Muscle of leg (tissue), 11 donors: ENCODE data around the gene CDH26. TPM values are rescaled to one million over a fixed set of nuclear protein-coding genes. Genes with fewer than 3 reads are reported as not detected.

ENCODE experiments used
- DNase-seq: peaks from one replicate; pipeline ENCODE4 v3.0.0; 2013
- H3K27ac ChIP-seq: one replicate; pipeline ENCODE4 v1.5.1; 2013; ENCODE audit warnings: mild to moderate bottlenecking, low read length, control low read depth
- H3K27me3 ChIP-seq: one replicate; pipeline ENCODE4 v1.6.1; 2013; ENCODE audit warnings: low read length; ENCODE audit not compliant: control insufficient read depth, insufficient read depth
- H3K36me3 ChIP-seq: one replicate; pipeline ENCODE4 v1.6.1; 2013; ENCODE audit warnings: low read length; ENCODE audit not compliant: control insufficient read depth, insufficient read depth
- H3K4me1 ChIP-seq: one replicate; pipeline ENCODE4 v1.6.1; 2013; ENCODE audit warnings: low read length; ENCODE audit not compliant: control insufficient read depth, insufficient read depth
- H3K4me3 ChIP-seq: one replicate; pipeline ENCODE4 v1.5.1; 2013; ENCODE audit warnings: low read length, control low read depth
- H3K9me3 ChIP-seq: replicated peaks from 2 replicates; pipeline ENCODE4 v1.6.1; 2013; ENCODE audit warnings: low read depth, low read length; ENCODE audit not compliant: control insufficient read depth
- WGBS: methylation state at CpG from one replicate; pipeline ENCODE4 v1.1.5; 2013; ENCODE audit warnings: missing lambda C conversion rate; ENCODE audit not compliant: insufficient coverage; 5-methylcytosine and 5-hydroxymethylcytosine counted together
- polyA plus RNA-seq, 8 donors: library from polyadenylated mRNA; unstranded; fragments of 120-200 nt; gene quantifications; one replicate each; pipeline versions ENCODE4 v1.2.1 to v1.2.3, GENCODE V29; 2013; ENCODE audit warnings: inconsistent platforms in 1 of 8, low replicate concordance in 1 of 8; ENCODE audit not compliant: insufficient read length in 8 of 8, insufficient read depth in 1 of 8
- total RNA-seq: library from RNA; stranded (reverse); fragments of 120-200 nt; gene quantifications from one replicate; pipeline ENCODE4 v1.2.4, GENCODE V29; 2013

Gene CDH26
- total and polyA plus RNA-seq, 9 donors: 0.37 to 1.6 (median 0.56) TPM

GRCh38 chr20:60009826-60010616, 51.8 kb downstream of the CDH26 start:
- Histone ChIP-seq H3K27me3 (no peaks in the 10 kb centered on the region), H3K27ac (peak overlapping the region; percentile 92), H3K4me1 (peaks cover 61% of the 10 kb centered on the region), H3K36me3 (no peaks in the 10 kb centered on the region), H3K9me3 (no peaks in the 10 kb centered on the region), H3K4me3 (no peak overlapping the region)
- DNase-seq: peak; percentile 19
- WGBS: 81% methylated on average over 7 of the region's 14 CpGs

DNA sequence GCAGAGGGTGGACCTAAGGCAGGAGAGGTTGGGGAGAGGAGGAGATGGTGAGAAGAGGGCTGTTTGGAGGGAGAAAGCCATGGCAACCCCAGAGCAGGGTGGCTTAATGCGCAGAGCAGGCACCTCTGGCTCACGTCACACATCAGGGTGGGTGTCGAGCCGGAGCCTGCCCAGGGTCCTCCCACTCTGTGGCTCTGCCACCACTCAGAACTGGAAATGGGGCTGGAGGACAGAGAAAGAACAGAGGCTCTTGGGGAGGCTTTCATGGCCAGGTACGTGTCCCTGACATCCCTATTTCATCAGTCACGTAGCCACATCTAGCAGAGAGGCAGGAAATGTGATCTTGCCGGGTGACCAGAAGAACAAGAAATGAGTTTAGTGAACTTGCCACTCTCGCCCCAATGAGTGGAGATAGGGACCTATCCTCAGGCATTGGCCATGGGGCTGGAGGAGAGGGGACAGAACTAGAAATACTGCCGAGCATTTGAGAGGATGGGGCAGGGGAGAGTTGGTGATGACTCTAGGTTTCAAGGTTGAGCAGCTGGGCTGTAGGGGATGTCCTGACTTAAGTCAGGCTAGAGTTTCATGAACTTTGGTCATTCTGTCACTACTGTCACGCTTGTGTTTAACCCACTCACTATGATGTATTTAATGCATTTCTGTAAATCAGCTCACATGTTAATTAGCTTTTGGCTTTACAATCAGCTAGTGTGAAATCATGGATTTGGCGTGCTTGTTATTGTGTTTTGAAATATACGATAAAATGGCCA, 52.7 kb downstream of the CDH26 start:
- Histone ChIP-seq H3K27ac (peak overlapping the region; percentile 92), H3K9me3 (no peaks in the 10 kb centered on the region), H3K36me3 (no peaks in the 10 kb centered on the region), H3K4me3 (no peak overlapping the region), H3K4me1 (peaks cover 62% of the 10 kb centered on the region), H3K27me3 (no peaks in the 10 kb centered on the region)
- WGBS: 74% methylated on average over 9 of the region's 12 CpGs
- peak; percentile 68 for DNase-seq

GRCh38 chr20:60011512-60012507, 53.6 kb downstream of the CDH26 start:
- peak; percentile 90 for DNase-seq
- WGBS: 57% methylated on average over 12 of the region's 17 CpGs

DNA sequence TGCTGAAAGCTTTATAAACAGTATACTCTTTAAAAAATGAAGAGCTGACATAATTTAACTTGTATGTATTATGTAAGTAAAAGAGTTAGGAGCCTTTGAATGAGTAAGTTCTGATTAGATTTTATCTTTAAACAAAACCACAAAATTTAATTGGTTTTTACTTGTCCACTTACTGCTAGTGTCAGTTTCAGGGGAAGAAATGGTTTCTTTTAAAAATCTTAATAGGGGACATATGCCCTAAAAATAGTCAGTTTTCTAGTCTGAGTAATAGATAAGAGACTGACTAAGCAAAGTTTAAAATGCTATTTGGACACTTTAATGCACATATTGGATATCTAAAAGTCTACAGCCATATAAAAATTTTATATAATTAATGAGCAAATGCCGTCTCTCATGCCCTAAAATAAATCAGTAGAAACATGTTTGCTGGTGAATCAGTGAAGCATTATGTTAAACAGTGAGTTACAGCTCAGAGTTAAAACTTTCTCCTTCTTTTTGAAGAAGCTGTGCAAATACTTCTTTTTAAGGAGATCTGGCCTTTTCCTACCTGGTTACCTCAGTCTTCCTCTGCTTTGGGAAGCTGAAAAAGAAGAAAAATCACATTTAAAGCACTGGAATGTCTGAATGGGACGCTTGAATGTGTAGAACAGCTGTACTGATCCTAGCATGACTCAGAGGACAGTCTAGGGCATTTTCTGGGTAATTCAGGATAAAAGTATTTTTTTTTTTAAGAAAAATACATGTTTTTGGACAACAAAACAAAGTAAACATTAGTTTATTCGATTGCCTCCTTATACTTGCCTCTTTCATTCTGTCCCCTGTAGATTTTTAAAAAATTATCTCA, 55.3 kb downstream of the CDH26 start:
- H3K4me1 ChIP-seq: peaks cover 41% of the 10 kb centered on the region
- no CpG with 5 or more reads among the region's 3 CpGs for WGBS
- peak overlapping the region; percentile 43 for H3K27ac ChIP-seq
- H3K9me3 ChIP-seq: no peaks in the 10 kb centered on the region
- no peaks in the 10 kb centered on the region for H3K36me3 ChIP-seq
- no peak overlapping the region for H3K4me3 ChIP-seq
- DNase-seq: peak; percentile 45
- H3K27me3 ChIP-seq: no peaks in the 10 kb centered on the region

More at GRCh38 chr20:60011512-60012507, 53.6 kb downstream of the CDH26 start:
- no peak overlapping the region for H3K4me3 ChIP-seq
- H3K27ac ChIP-seq: peak overlapping the region; percentile 92
- H3K9me3 ChIP-seq: no peaks in the 10 kb centered on the region
- no peaks in the 10 kb centered on the region for H3K27me3 ChIP-seq
- peaks cover 58% of the 10 kb centered on the region for H3K4me1 ChIP-seq
- no peaks in the 10 kb centered on the region for H3K36me3 ChIP-seq

GRCh38 chr20:60016406-60016805, 58.2 kb downstream of the CDH26 start:
- no peak overlapping the region for H3K4me3 ChIP-seq
- H3K4me1 ChIP-seq: peaks cover 12% of the 10 kb centered on the region
- H3K27me3 ChIP-seq: no peaks in the 10 kb centered on the region
- no peaks in the 10 kb centered on the region for H3K36me3 ChIP-seq
- no peak for DNase-seq
- no peak overlapping the region for H3K27ac ChIP-seq
- no peaks in the 10 kb centered on the region for H3K9me3 ChIP-seq

DNA sequence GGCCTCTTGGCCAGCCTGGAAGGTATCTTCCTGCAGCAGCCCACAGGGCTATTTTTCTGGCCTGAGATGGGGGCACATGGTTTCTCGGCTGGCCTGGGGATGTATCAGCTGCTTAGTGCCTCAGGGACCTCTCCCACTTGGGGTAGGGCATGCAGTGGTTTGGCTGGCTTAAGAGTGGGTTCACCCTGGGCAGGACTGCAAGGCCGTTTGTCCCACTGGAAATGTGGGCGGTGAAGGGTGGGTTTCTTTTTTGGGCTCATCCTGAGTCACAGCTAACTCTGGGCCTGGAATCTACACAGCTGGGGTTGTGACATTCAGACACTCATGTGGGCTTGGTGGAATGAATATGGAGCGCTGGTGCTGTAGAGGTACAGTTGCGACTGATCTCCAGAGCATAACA, 62.0 kb downstream of the CDH26 start:
- H3K4me3 ChIP-seq: no peak overlapping the region

DNA sequence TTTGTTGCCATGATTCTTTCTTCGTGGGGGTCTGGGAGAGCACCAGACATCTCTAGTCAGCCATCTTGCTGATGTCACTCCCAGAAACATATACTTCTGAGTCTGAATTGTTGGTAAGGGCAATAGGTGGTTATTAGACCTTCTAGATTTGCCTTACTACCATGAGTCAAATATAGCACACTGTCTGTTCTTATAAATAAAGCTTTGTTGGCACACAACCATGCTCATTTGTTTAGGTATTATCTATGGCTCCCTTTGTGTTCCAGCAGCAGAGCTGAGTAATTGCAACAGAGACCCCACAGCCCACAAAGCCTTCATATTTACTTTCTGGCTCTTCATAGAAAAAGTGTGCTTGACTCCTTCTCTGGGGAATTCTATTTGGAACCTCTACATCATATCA, 62.9 kb downstream of the CDH26 start:
- Histone ChIP-seq H3K36me3 (no peaks in the 10 kb centered on the region), H3K27me3 (no peaks in the 10 kb centered on the region), H3K4me1 (no peaks in the 10 kb centered on the region), H3K4me3 (no peak overlapping the region), H3K27ac (no peak overlapping the region), H3K9me3 (no peaks in the 10 kb centered on the region)
- no CpG with 5 or more reads among the region's 1 CpG for WGBS
- DNase-seq: no peak

More for the DNA sequence above, 62.0 kb downstream of the CDH26 start:
- no peak overlapping the region for H3K27ac ChIP-seq
- H3K4me1 ChIP-seq: no peaks in the 10 kb centered on the region
- WGBS: 89% methylated on average over 5 of the region's 5 CpGs
- no peaks in the 10 kb centered on the region for H3K36me3 ChIP-seq
- H3K9me3 ChIP-seq: no peaks in the 10 kb centered on the region
- no peak for DNase-seq
- H3K27me3 ChIP-seq: no peaks in the 10 kb centered on the region

DNA sequence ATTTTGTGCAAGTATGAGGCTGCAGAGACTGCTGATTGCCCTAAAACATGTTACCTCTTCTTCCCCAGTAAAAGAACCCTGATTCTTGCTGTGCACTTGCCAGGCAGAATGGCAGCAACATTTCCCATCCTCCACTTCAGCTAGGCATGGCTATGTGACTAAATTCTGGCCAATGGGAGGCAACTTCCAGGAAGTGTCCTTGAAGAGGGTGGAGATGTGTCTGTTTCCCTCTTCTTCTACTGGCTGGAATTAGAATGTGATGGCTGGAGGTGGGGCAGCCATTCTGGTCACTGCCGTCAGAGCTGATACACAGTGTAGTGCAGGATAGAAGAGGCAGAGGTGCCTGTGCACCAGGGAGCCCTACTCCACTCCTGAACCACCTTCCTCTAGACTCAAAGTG, 64.6 kb downstream of the CDH26 start:
- no peak overlapping the region for H3K4me3 ChIP-seq
- H3K27ac ChIP-seq: no peak overlapping the region
- no peaks in the 10 kb centered on the region for H3K27me3 ChIP-seq
- no peaks in the 10 kb centered on the region for H3K36me3 ChIP-seq
- DNase-seq: no peak
- H3K4me1 ChIP-seq: no peaks in the 10 kb centered on the region
- H3K9me3 ChIP-seq: peaks cover 6% of the 10 kb centered on the region
- WGBS: no CpG with 5 or more reads among the region's 1 CpG

DNA sequence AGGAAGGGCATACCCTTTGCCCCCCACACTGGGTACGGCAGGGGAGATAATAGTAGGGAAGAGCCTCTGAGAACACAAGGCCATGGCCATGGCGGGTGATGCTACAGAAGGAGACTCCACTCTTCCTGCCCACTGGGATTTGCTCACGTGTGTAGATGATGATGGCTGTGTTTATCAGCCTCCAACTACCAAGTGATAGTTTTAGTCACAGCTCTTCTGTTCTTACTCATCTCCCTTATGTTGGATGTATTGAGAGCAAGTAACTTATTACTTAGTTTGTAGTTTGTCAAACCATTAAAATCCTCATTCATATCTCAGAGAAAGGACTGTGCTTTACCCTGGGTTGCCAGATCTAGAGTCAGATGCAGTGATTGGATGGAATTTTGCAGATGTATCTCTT, 66.0 kb downstream of the CDH26 start:
- no peak overlapping the region for H3K4me3 ChIP-seq
- H3K27me3 ChIP-seq: no peaks in the 10 kb centered on the region
- H3K36me3 ChIP-seq: no peaks in the 10 kb centered on the region
- no peak for DNase-seq
- H3K9me3 ChIP-seq: peaks cover 6% of the 10 kb centered on the region
- H3K27ac ChIP-seq: no peak overlapping the region
- no CpG with 5 or more reads among the region's 3 CpGs for WGBS
- H3K4me1 ChIP-seq: no peaks in the 10 kb centered on the region
